Measurements from ENCODE around the gene CDK18. TPM values are rescaled to one million over a fixed set of nuclear protein-coding genes. Genes with fewer than 3 reads are reported as not detected.
A peak's percentile ranks its signal among the peaks of the same experiment; 100 is the strongest.

CDK18 gene
- total RNA-seq, 2 donors from 2014 or later = 11.1 to 16.2 TPM

DNA sequence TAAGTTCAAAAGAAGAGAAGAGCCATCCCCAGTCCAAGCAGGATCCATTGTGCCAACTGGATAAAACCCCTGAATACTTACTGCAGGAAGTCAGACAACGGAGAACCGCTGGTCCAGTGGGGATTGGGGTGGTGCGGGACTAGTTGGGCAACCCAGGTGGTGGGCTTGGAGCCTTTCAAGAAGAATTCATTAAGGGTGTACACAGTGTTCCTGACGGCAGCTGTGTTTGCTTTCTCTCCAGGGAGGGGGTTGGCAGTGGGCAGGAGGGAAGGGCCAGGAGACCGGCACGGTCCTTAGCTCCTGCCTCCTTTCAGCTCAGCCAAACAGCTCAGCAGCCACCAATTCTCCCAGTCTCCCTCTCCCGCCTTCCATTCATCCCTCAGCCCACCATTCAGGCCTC is 7.1 kb upstream of the CDK18 start:
- Histone ChIP-seq H3K9me3 (no peaks in the 10 kb centered on the region), H3K36me3 (no peaks in the 10 kb centered on the region), H3K27me3 (replicated peaks; ENCODE audit: insufficient read depth) (no peaks in the 10 kb centered on the region), H3K4me3 (no peak overlapping the region), H3K27ac (no peak overlapping the region), H3K4me1 (replicated peaks) (no peaks in the 10 kb centered on the region)
- TF ChIP-seq POLR2A (IDR thresholded peaks at IDR 0.05) (no peak), POLR2AphosphoS5 (IDR thresholded peaks at IDR 0.05) (peak; percentile 45)
- no peak for DNase-seq (ENCODE audit: low spot score)
- WGBS = 34% methylated on average over 7 of the region's 7 CpGs
- intact Hi-C loops (cut with DNase I) = no loop called here

DNA sequence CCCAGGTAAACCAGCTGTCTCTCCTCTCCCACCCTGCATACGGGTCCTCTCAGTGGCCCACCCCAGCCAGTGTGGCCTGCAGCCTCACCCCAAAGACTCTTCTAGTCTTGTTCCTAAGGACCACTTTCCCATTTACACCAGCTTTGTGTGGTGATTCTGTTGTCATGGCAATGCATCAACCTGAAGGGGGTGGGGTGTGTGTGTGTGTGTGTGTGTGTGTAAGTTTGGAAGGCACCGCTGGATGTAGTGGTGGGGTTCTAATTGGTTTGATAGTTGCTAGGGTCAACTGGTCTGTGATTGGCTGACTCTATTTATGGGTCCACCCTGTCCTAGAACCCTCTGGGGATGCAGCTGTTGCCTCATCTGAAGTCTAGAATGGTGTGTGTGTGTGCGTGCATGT is 4.7 kb upstream of the CDK18 start:
- H3K27me3 ChIP-seq (replicated peaks; ENCODE audit: insufficient read depth) = no peaks in the 10 kb centered on the region
- TF ChIP-seq, protein P1, sequence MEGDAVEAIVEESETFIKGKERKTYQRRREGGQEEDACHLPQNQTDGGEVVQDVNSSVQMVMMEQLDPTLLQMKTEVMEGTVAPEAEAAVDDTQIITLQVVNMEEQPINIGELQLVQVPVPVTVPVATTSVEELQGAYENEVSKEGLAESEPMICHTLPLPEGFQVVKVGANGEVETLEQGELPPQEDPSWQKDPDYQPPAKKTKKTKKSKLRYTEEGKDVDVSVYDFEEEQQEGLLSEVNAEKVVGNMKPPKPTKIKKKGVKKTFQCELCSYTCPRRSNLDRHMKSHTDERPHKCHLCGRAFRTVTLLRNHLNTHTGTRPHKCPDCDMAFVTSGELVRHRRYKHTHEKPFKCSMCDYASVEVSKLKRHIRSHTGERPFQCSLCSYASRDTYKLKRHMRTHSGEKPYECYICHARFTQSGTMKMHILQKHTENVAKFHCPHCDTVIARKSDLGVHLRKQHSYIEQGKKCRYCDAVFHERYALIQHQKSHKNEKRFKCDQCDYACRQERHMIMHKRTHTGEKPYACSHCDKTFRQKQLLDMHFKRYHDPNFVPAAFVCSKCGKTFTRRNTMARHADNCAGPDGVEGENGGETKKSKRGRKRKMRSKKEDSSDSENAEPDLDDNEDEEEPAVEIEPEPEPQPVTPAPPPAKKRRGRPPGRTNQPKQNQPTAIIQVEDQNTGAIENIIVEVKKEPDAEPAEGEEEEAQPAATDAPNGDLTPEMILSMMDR (IDR thresholded peaks at IDR 0.05) = no peak
- no peak for TF ChIP-seq POLR2AphosphoS5 (IDR thresholded peaks at IDR 0.05)
- no peak for TF ChIP-seq POLR2A (IDR thresholded peaks at IDR 0.05)
- H3K4me1 ChIP-seq (replicated peaks) = no peaks in the 10 kb centered on the region
- H3K9me3 ChIP-seq = no peaks in the 10 kb centered on the region
- H3K27ac ChIP-seq = no peak overlapping the region
- DNase-seq (ENCODE audit: low spot score) = no peak
- H3K36me3 ChIP-seq = no peaks in the 10 kb centered on the region
- intact Hi-C loops (cut with DNase I) = no loop called here
- no peak overlapping the region for H3K4me3 ChIP-seq
- WGBS = 83% methylated on average over 3 of the region's 3 CpGs

DNA sequence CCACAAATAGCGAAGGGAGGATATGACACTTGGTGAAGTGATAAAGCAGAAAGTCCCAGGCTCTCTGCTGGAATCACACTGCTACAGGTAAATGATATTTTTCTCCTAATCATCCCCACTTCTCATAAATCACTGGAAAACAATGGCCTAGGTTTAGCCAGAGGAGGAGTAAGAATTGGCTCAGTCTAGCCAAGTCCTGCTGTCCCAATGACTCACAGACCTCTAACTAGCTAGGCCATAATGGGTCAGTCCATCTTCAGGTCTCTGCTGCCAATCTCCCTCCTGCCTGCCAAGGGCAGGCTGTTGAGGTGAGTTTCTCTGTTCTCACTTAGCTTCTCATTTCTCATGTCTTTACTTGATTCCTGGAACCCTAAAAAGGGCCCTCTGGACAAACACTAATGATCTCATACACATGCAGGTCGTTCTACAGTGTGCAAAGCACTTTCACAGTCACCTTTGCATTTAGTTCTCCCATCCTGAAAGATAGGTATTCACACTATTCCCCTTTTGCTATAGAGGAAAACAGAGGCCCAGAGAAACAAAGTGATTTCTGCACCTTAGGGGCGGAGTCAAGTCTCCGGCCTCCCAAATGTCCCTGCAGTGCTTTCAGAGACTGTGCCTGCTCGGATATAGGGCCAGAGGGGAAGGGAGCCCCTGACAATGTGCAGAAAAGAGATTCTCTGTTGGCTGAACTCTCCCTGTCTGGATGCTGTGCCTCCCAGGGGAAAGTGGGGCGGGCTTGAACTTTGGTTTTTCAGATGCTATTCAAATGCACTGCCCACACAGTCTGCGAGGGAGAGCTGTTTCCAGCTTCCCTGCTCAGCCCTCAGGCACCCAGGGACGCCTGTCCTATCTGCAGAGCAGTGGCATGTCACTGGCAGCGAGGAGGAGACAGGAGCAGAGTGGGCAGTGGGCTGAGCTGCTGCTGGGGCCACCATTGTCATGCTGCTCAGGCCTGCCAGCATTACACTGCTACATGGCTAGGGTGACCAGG is 3.9 kb upstream of the CDK18 start:
- 48% methylated on average over 9 of the region's 9 CpGs for WGBS
- no peaks in the 10 kb centered on the region for H3K36me3 ChIP-seq
- no peak for DNase-seq (ENCODE audit: low spot score)
- no peak overlapping the region for H3K4me3 ChIP-seq
- intact Hi-C loops (cut with DNase I) = no loop called here
- TF ChIP-seq POLR2AphosphoS5 (IDR thresholded peaks at IDR 0.05) (no peak), POLR2A (IDR thresholded peaks at IDR 0.05) (no peak)
- TF ChIP-seq, protein P1 (IDR thresholded peaks at IDR 0.05) = no peak
- H3K4me1 ChIP-seq (replicated peaks) = no peaks in the 10 kb centered on the region
- no peak overlapping the region for H3K27ac ChIP-seq
- no peaks in the 10 kb centered on the region for H3K27me3 ChIP-seq (replicated peaks; ENCODE audit: insufficient read depth)
- H3K9me3 ChIP-seq = no peaks in the 10 kb centered on the region

DNA sequence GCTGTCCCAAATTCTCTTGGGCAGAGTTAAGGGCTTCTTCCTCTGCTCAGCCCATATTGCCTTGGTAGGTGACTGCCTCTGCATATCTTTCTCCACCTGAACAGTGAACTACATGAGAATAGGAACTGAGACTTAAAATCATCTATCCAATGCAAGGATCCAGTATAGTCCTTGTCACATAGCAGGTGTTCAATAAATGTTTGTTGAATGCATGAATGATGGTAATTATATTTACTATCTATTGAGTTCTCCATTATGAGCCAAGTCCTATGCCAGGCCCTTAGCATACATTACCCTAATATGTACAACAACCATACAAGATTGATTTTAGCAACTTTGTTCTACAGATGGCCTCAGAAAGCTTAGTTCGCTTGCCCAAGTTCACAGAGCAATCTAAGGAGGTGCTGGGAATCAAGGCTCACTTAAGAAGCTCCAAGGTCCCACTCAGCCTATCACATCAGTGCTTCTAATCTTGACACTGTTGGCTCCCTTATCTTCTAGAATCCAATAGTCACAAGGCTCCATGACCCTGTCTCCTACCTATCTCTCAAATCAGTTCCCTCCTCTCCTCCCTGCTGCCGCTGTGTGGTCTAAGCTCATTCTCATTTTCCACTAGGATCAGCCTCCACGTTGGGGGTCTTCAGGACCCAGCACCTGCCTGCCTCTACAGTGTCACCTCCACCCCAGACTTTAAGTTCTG is 2.2 kb upstream of the CDK18 start:
- intact Hi-C loops (cut with DNase I) = no loop called here
- Histone ChIP-seq H3K36me3 (no peaks in the 10 kb centered on the region), H3K27ac (no peak overlapping the region), H3K27me3 (replicated peaks; ENCODE audit: insufficient read depth) (no peaks in the 10 kb centered on the region), H3K9me3 (no peaks in the 10 kb centered on the region), H3K4me1 (replicated peaks) (no peaks in the 10 kb centered on the region), H3K4me3 (no peak overlapping the region)
- DNase-seq (ENCODE audit: low spot score) = no peak
- TF ChIP-seq, protein P1 (IDR thresholded peaks at IDR 0.05) = no peak
- TF ChIP-seq POLR2AphosphoS5 (IDR thresholded peaks at IDR 0.05) = no peak
- TF ChIP-seq POLR2A (IDR thresholded peaks at IDR 0.05) = no peak
- WGBS = 93% methylated on average over 3 of the region's 3 CpGs

DNA sequence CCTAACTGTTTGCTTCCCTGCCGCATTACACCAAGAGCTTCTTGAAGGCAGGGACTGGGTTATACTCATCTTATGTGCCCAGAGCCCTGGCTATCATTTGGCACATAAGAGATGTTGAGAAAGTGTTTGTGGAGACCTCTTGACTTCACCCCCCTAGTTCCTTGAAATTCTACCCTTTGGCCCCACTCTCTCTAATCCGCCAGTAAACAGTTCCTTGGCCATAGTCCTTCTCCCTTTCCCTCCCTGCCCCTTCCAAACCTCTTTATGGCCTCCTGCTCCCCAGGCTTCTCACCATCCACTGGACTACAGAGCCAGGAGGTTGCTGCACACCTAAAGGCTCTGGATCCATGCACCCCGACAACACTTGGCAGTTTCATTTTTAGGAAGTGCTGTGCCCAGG is 1.5 kb upstream of the CDK18 start:
- no peaks in the 10 kb centered on the region for H3K4me1 ChIP-seq (replicated peaks)
- intact Hi-C loops (cut with DNase I) = no loop called here
- no peak overlapping the region for H3K4me3 ChIP-seq
- no peak for DNase-seq (ENCODE audit: low spot score)
- TF ChIP-seq POLR2A (IDR thresholded peaks at IDR 0.05) (no peak), POLR2AphosphoS5 (IDR thresholded peaks at IDR 0.05) (no peak)
- TF ChIP-seq, protein P1 (IDR thresholded peaks at IDR 0.05) = no peak
- no peak overlapping the region for H3K27ac ChIP-seq
- no peaks in the 10 kb centered on the region for H3K36me3 ChIP-seq
- no peaks in the 10 kb centered on the region for H3K27me3 ChIP-seq (replicated peaks; ENCODE audit: insufficient read depth)
- 69% methylated on average over 3 of the region's 3 CpGs for WGBS
- no peaks in the 10 kb centered on the region for H3K9me3 ChIP-seq
